WTC11 (cell line): ENCODE data around the gene MYG1. TPM values are rescaled to one million over a fixed set of nuclear protein-coding genes. Genes with fewer than 3 reads are reported as not detected.

Source experiments
- ATAC-seq: fragments of 200-7000 bp; cut with Tn5 transposase; 2 replicates; pipeline ENCODE4 v1.10.0; 2021; ENCODE audit warnings: mild to moderate bottlenecking, moderate library complexity
- CTCF ChIA-PET: fragments of 300-600 bp; sonication (Branson Sonifier 250); formaldehyde crosslinking; loops from one replicate; lab custom pipeline; 2021; ENCODE audit warnings: antibody characterized with exemption; lab: Charles Lee
- POLR2A ChIA-PET: fragments of 350-600 bp; sonication (Branson Sonifier 250); formaldehyde crosslinking; loops from one replicate; lab custom pipeline; 2021; ENCODE audit warnings: antibody characterized with exemption; lab: Charles Lee
- DNase-seq: peaks from one replicate; pipeline ENCODE4 v3.0.0; 2021; ENCODE audit warnings: low spot score
- H3K27ac Mint-ChIP-seq: 2 replicates; pipeline ENCODE4 v1.8.0; 2021; ENCODE audit warnings: mixed read lengths
- H3K27me3 Mint-ChIP-seq: 2 replicates; pipeline ENCODE4 v1.8.0; 2021; ENCODE audit warnings: low read depth, mild to moderate bottlenecking, moderate library complexity, mixed read lengths
- H3K36me3 Mint-ChIP-seq: 2 replicates; pipeline ENCODE4 v1.8.0; 2021; ENCODE audit warnings: mixed read lengths
- H3K4me1 Mint-ChIP-seq: 2 replicates; pipeline ENCODE4 v1.8.0; 2022; ENCODE audit warnings: mixed read lengths
- H3K4me3 Mint-ChIP-seq: 2 replicates; pipeline ENCODE4 v1.8.0; 2021; ENCODE audit warnings: mild to moderate bottlenecking, moderate library complexity, mixed read lengths
- H3K9me3 Mint-ChIP-seq: 2 replicates; pipeline ENCODE4 v1.8.0; 2021; ENCODE audit warnings: mixed read lengths
- ATF2 ChIP-seq: sonication (generic); formaldehyde crosslinking; IDR thresholded peaks from 2 replicates; pipeline ENCODE4 v1.8.1; 2022; ENCODE audit warnings: low read depth, missing genetic modification reagents, borderline replicate concordance
- ATF3 ChIP-seq: sonication (generic); formaldehyde crosslinking; conservative IDR thresholded peaks from 2 replicates; pipeline ENCODE4 v1.8.1; 2022; ENCODE audit warnings: mild to moderate bottlenecking, missing genetic modification reagents
- ELF4 ChIP-seq: sonication (generic); formaldehyde crosslinking; IDR thresholded peaks from 2 replicates; pipeline ENCODE4 v1.8.1; 2022; ENCODE audit warnings: low read depth, mild to moderate bottlenecking, moderate library complexity, missing genetic modification reagents
- ERG ChIP-seq: fragments of 250-450 bp; sonication (Bioruptor Pico); IDR thresholded peaks from 2 replicates; pipeline ENCODE4 v1.8.0; 2021; ENCODE audit warnings: mild to moderate bottlenecking
- ESRRA ChIP-seq: sonication (generic); formaldehyde crosslinking; IDR thresholded peaks from 2 replicates; pipeline ENCODE4 v1.8.1; 2022; ENCODE audit warnings: mild to moderate bottlenecking, missing genetic modification reagents, borderline replicate concordance
- GTF2I ChIP-seq: fragments of 250-450 bp; sonication (Bioruptor Pico); conservative IDR thresholded peaks from 2 replicates; pipeline ENCODE4 v1.4.0; 2021; ENCODE audit warnings: mild to moderate bottlenecking
- HMGA2 ChIP-seq: fragments of 250-450 bp; sonication (Bioruptor Pico); IDR thresholded peaks from 2 replicates; pipeline ENCODE4 v1.4.0; 2021; ENCODE audit warnings: mild to moderate bottlenecking, moderate library complexity
- JAZF1 ChIP-seq: fragments of 250-450 bp; sonication (Bioruptor Pico); IDR thresholded peaks from 2 replicates; pipeline ENCODE4 v1.9.0; 2021; ENCODE audit warnings: moderate library complexity, mild to moderate bottlenecking, inconsistent platforms
- KAT7 ChIP-seq: sonication (generic); formaldehyde crosslinking; IDR thresholded peaks from 2 replicates; pipeline ENCODE4 v1.8.1; 2023; ENCODE audit warnings: missing genetic modification reagents, mild to moderate bottlenecking, borderline replicate concordance
- MAX ChIP-seq: sonication (generic); formaldehyde crosslinking; IDR thresholded peaks from 2 replicates; pipeline ENCODE4 v1.8.0; 2022; ENCODE audit warnings: mild to moderate bottlenecking, missing genetic modification reagents
- MXD4 ChIP-seq: fragments of 250-450 bp; sonication (Bioruptor Pico); IDR thresholded peaks from 2 replicates; pipeline ENCODE4 v1.8.0; 2021; ENCODE audit warnings: mild to moderate bottlenecking, moderate library complexity, borderline replicate concordance
- NFATC4 ChIP-seq: fragments of 250-450 bp; sonication (Bioruptor Pico); IDR thresholded peaks from 2 replicates; pipeline ENCODE4 v1.9.0; 2021; ENCODE audit warnings: mild to moderate bottlenecking
- NFYB ChIP-seq: sonication (generic); formaldehyde crosslinking; conservative IDR thresholded peaks from 2 replicates; pipeline ENCODE4 v1.8.0; 2022; ENCODE audit warnings: low read depth, missing genetic modification reagents
- PRRX2 ChIP-seq: fragments of 250-450 bp; sonication (Bioruptor Pico); IDR thresholded peaks from 2 replicates; pipeline ENCODE4 v1.8.0; 2021; ENCODE audit warnings: mild to moderate bottlenecking
- RORB ChIP-seq: fragments of 250-450 bp; sonication (Bioruptor Pico); IDR thresholded peaks from 2 replicates; pipeline ENCODE4 v1.9.0; 2021; ENCODE audit warnings: mild to moderate bottlenecking
- TEAD4 ChIP-seq: sonication (generic); formaldehyde crosslinking; IDR thresholded peaks from 2 replicates; pipeline ENCODE4 v1.8.0; 2022; ENCODE audit warnings: mild to moderate bottlenecking, missing genetic modification reagents
- ZNF138 ChIP-seq: sonication (generic); formaldehyde crosslinking; conservative IDR thresholded peaks from 2 replicates; pipeline ENCODE4 v1.8.1; 2022; ENCODE audit warnings: mild to moderate bottlenecking, moderate library complexity, missing genetic modification reagents
- ZNF232 ChIP-seq: sonication (generic); formaldehyde crosslinking; IDR thresholded peaks from 2 replicates; pipeline ENCODE4 v1.8.0; 2022; ENCODE audit warnings: mild to moderate bottlenecking, missing genetic modification reagents
- ZNF416 ChIP-seq: fragments of 250-450 bp; sonication (Bioruptor Pico); IDR thresholded peaks from 2 replicates; pipeline ENCODE4 v1.9.0; 2021; ENCODE audit warnings: mild to moderate bottlenecking, inconsistent platforms
- ZNF423 ChIP-seq: fragments of 250-450 bp; sonication (Bioruptor Pico); IDR thresholded peaks from 2 replicates; pipeline ENCODE4 v2.1.2; 2022; ENCODE audit warnings: mild to moderate bottlenecking, moderate library complexity
- ZNF671 ChIP-seq: fragments of 250-450 bp; sonication (Bioruptor Pico); IDR thresholded peaks from 2 replicates; pipeline ENCODE4 v1.8.0; 2021; ENCODE audit warnings: mild to moderate bottlenecking
- total RNA-seq: library from RNA; stranded (reverse); gene quantifications from 3 replicates; pipeline ENCODE4 v1.2.3, GENCODE V29; 2021
- TF ChIP-seq, protein P1 (sequence below): sonication (generic); formaldehyde crosslinking; IDR thresholded peaks from 2 replicates; pipeline ENCODE4 v1.8.1; 2023; ENCODE audit warnings: mild to moderate bottlenecking, missing genetic modification reagents, moderate library complexity
- TF ChIP-seq, protein P2 (sequence below): sonication (generic); formaldehyde crosslinking; IDR thresholded peaks from 2 replicates; pipeline ENCODE4 v1.8.1; 2023; ENCODE audit warnings: mild to moderate bottlenecking, missing genetic modification reagents
- TF ChIP-seq, protein P3 (sequence below): sonication (generic); formaldehyde crosslinking; IDR thresholded peaks from 2 replicates; pipeline ENCODE4 v1.8.1; 2022; ENCODE audit warnings: mild to moderate bottlenecking, moderate library complexity, missing genetic modification reagents

Gene MYG1
- total RNA-seq, 1 experiment from 2014 or later: 93.1 TPM

DNA sequence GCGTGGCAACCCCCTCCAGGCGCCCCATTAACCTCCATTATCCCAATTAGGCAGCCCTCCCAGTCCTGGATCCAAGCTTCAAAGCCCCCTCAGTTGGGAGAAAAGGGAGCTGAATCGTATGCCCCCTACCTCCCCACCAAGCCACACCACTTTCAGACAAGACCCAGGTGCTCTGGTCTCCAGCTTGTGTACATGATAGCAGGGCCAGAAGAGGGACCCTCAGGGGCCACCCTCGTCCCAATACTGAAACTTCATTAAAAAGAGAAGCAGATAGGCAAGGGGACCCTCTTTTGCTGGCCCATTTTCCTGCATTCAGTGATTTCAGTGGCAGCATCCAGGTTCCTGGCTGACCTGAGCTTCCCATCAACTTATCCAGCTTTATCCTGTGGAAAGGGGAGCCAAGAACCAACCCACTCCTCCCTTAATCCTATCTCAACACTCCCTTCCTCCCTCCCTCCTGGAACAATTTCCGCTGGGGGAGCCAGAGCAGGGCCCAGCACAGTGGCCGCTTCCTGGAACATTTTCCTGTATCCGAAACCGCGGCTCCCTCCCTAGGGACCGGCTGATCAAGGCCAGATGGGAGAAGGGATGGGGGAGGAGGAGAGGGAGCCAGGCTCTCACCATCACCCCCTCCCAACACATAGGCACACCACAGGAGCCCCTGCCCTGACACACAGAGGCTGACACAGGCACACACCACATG is 46.1 kb downstream of the MYG1 start:
- TF ChIP-seq MXD4 (CRISPR knock-in tag) (no peak), NFYB (CRISPR knock-in tag) (no peak), ELF4 (CRISPR knock-in tag) (no peak), ZNF423 (CRISPR knock-in tag) (no peak), ATF3 (CRISPR knock-in tag) (no peak), ATF2 (CRISPR knock-in tag) (no peak), MAX (CRISPR knock-in tag) (no peak; the same call in 1 of the 2 replicates)
- TF ChIP-seq, protein P1, sequence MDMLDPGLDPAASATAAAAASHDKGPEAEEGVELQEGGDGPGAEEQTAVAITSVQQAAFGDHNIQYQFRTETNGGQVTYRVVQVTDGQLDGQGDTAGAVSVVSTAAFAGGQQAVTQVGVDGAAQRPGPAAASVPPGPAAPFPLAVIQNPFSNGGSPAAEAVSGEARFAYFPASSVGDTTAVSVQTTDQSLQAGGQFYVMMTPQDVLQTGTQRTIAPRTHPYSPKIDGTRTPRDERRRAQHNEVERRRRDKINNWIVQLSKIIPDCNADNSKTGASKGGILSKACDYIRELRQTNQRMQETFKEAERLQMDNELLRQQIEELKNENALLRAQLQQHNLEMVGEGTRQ (CRISPR knock-in tag): no peak
- Mint-ChIP-seq H3K27ac (no peak overlapping the region), H3K4me1 (peaks cover 13% of the 10 kb centered on the region), H3K4me3 (peak overlapping the region; percentile 96), H3K9me3 (no peaks in the 10 kb centered on the region), H3K36me3 (no peaks in the 10 kb centered on the region), H3K27me3 (peaks cover 48% of the 10 kb centered on the region)
- ChIA-PET POLR2A (interaction anchor here (0.6 to 1.9 kb wide), 5 partner anchors 9 to 33 kb away, joined by 3 to 10 read pairs (median 6); partner anchors contain the start of gene AAAS), CTCF (interaction anchor here (0.6 to 8.6 kb wide), 28 partner anchors 8 to 410 kb away, joined by 3 to 148 read pairs (median 4); partner anchors contain the start of genes AAAS, AMHR2, CSAD and MAP3K12)
- DNase-seq (peak; percentile 28), ATAC-seq (peak; percentile 40)

GRCh38 chr12:53346491-53346890 is 47.0 kb downstream of the MYG1 start:
- ChIA-PET POLR2A (interaction anchor here (0.6 to 1.5 kb wide), 2 partner anchors 25 to 122 kb away, joined by 5 to 7 read pairs; partner anchors contain the start of gene AAAS), CTCF (interaction anchor here (3.0 to 8.6 kb wide), 2 partner anchors 21 to 75 kb away, joined by 34 to 148 read pairs; partner anchors contain the start of gene AAAS)
- no peak overlapping the region for H3K27ac Mint-ChIP-seq
- no peak for TF ChIP-seq ZNF138 (CRISPR knock-in tag)
- TF ChIP-seq, protein P2, sequence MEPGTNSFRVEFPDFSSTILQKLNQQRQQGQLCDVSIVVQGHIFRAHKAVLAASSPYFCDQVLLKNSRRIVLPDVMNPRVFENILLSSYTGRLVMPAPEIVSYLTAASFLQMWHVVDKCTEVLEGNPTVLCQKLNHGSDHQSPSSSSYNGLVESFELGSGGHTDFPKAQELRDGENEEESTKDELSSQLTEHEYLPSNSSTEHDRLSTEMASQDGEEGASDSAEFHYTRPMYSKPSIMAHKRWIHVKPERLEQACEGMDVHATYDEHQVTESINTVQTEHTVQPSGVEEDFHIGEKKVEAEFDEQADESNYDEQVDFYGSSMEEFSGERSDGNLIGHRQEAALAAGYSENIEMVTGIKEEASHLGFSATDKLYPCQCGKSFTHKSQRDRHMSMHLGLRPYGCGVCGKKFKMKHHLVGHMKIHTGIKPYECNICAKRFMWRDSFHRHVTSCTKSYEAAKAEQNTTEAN (CRISPR knock-in tag): no peak
- no peak for TF ChIP-seq NFYB (CRISPR knock-in tag)
- TF ChIP-seq RORB: no peak
- TF ChIP-seq, protein P3, sequence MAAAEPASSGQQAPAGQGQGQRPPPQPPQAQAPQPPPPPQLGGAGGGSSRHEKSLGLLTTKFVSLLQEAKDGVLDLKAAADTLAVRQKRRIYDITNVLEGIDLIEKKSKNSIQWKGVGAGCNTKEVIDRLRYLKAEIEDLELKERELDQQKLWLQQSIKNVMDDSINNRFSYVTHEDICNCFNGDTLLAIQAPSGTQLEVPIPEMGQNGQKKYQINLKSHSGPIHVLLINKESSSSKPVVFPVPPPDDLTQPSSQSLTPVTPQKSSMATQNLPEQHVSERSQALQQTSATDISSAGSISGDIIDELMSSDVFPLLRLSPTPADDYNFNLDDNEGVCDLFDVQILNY (CRISPR knock-in tag): no peak
- no peak for TF ChIP-seq ESRRA
- TF ChIP-seq JAZF1: no peak
- no peak for TF ChIP-seq KAT7 (CRISPR knock-in tag)
- TF ChIP-seq ZNF232 (CRISPR knock-in tag): no peak
- no peak for TF ChIP-seq TEAD4
- TF ChIP-seq GTF2I (CRISPR knock-in tag): no peak
- TF ChIP-seq ZNF416: no peak
- TF ChIP-seq PRRX2 (CRISPR knock-in tag): no peak
- TF ChIP-seq NFATC4 (CRISPR knock-in tag): no peak
- no peak for TF ChIP-seq ZNF671
- TF ChIP-seq ERG (CRISPR knock-in tag): no peak
- TF ChIP-seq HMGA2 (CRISPR knock-in tag): no peak
- no peak for TF ChIP-seq MAX (CRISPR knock-in tag)
- ATAC-seq (no peak), DNase-seq (no peak)
- H3K9me3 Mint-ChIP-seq: no peaks in the 10 kb centered on the region
- peaks cover 40% of the 10 kb centered on the region for H3K27me3 Mint-ChIP-seq
- H3K4me1 Mint-ChIP-seq: peaks cover 13% of the 10 kb centered on the region
- H3K36me3 Mint-ChIP-seq: no peaks in the 10 kb centered on the region
- H3K4me3 Mint-ChIP-seq: no peak overlapping the region
